Astrocyte of the hippocampus (primary cell): ENCODE data around the gene LLGL2.

Source experiments
- DNase-seq: peaks from one replicate; pipeline ENCODE4 v3.0.0; 2011; ENCODE audit warnings: low read depth, low spot score

The LLGL2 gene

DNA sequence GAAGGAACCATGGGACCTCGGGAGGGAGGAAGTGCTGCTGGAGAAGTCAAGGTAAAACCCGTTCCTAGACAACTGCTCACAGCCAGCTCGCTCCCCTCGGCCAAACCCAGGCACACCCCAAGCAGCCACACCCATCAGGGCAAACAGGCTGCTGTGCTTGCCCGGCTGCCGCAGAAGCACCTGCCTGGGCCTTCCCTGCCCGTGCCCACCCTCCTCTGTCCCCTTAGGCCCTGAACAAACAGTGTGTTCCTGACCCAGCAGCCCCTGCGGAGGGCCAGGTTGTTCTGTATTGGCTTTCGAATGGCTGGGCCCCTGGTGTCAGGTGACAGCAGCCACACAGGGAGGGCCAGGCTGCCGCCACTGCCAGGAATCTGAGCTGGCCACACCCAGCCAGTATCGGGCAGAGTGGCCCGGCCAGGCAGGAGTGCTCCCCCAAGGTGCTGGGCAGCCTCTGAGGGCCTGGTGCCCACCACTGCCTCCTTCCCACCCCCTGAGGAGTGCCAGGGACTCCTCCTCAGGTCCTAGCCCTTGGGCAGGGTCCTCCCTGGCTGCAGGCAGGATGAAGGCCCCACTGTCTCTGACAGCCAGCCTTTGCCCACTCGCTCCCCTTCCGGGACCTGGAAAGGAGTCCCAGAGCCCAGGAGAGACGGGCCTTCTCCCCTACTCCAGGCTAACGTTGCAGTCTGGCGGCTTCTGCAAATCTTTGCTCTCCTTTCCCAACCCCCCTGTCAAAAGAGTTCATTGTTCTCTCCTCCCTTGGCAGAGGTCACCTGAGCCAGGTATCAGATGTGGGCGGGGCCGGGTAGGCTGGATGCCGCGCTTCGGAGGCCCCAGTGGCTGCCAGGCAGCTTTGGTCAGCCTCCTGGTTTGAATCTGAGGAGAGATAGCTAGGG lies 24.0 kb downstream of the LLGL2 start:
- peak; percentile 41 for DNase-seq

DNA sequence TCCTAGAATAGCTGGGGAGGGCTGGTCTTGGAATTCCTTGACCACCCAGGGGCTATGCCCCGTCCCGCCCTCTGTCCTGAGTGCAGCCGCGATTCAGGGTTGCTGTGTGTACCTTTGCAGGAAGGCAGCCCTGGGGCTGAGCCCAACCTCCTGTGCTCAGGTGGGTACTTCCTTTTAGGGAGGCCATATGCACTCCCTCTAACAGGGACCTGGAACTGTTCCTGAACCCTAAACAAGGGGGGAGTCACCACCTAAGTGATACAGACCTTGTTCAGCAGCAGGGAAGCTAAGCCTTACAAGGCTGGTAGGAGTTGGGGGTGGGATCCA lies 24.6 kb downstream of the LLGL2 start:
- DNase-seq, result no peak

DNA sequence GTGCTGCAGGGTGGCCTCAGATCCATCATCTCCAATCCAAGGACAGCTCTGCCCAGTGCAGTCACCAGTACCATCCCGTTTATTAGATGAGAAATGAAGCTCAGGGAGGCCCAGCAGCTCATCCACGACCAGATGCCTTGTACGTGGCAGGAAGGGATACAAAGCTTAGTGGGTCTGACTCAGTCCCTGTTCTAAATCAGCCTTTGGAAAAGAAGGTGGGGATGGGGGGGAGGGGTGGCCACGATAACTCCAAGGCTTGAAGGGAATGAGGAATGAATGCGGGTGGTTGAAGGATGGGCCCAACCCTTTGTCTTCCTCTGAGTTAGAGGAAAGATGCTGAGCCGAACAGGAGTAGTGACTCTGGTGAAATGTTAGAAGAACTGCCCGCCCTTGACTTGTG lies 25.8 kb downstream of the LLGL2 start:
- no peak for DNase-seq

DNA sequence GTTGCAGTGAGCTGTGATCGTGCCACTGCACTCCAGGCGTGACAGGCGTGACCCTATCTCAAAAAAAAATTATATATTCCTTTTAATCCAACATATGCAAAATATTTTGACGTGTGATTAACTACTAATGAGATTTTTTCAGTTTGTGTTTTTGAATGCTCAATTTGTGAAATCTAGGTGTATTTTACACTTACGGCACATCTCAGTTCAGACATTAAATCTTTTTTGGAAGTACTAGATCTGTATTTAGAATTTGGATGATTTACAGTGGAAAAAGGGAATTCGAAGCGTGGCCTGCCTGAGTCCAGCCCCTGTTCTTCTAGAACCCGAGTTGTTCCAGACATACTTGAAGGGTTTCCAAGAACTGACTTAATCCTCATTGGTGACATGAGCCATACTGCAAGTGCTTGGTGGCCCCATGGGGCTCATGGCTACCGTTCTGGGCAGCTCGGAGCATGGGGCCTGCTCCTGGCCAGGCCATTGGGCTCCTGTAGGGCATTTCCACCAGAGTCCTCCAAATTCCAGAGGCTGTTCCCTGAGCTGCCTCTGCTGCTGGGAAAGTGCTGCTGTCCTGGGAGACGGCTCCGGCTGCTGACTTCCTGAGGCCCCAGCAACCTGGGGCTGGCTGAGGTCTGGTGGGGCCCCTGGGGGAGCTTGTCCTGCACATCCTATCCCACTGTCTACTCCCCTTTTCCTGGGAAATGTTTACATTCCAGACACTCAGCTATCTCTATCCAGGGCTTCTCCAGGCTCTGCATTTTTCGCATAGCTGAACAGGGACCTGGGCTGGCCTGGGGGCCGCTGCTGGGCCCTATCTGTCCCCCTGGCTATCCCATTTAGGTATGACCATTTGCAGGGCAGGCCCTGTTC lies 27.2 kb downstream of the LLGL2 start:
- DNase-seq, result no peak

DNA sequence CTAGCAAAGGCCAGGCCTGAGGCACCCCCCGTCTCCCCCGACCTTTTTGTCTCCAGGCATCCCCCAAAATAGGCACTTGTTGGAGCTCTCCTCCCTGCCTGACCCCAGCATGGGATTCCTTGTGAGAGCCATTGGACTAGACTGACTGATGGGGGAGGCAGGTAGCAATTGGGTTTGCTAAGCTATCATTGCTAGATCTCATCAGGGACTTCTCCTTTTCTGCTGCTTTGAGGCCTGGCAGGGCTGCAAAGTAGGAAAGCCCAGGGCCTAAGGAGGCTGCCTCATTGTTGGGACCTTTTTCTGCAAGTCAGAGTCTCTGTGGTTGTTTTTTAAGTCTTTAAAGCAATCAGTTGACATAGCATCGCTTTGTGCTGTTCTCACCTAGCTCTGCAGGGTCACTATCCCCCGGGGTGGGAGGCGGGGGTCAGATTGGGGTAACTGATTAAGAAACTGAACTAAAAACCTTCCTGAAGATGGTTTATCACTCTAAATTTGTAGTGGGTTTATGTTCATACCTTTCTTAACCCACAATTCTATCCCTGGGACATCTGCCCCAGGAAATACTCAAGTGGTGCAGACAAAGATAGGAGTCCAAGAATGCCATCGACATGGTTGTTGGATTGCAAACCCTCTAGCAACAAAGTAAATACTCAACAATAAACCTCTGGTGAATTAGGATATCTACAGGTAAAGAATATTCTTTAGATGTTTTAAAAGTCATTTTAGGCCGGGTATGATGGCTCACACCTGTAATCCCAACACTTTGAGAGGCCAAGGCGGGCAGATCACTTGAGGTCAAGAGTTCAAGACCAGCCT lies 28.0 kb downstream of the LLGL2 start:
- no peak for DNase-seq

DNA sequence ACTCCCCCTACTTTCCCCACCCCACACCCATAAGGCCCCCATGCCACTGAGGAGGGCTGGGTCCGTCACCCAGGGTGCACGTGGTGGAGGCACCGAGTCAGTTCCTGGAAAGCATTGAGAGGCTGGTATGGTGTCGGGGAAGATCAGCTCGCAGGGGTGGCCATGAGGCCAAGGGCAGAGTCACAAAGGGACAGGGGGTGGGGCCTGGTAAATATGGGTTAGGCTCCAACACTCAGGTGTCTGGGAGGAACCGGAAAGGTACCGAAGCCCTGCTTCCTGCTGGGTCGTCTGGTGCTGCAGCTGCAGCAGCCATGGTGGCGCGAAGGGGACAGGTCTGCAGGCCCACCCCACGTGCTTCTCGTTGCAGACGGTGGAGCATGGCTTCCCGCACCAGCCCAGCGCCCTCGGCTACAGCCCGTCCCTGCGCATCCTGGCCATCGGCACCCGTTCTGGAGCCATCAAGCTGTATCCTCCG lies 30.2 kb downstream of the LLGL2 start:
- DNase-seq, result no peak

DNA sequence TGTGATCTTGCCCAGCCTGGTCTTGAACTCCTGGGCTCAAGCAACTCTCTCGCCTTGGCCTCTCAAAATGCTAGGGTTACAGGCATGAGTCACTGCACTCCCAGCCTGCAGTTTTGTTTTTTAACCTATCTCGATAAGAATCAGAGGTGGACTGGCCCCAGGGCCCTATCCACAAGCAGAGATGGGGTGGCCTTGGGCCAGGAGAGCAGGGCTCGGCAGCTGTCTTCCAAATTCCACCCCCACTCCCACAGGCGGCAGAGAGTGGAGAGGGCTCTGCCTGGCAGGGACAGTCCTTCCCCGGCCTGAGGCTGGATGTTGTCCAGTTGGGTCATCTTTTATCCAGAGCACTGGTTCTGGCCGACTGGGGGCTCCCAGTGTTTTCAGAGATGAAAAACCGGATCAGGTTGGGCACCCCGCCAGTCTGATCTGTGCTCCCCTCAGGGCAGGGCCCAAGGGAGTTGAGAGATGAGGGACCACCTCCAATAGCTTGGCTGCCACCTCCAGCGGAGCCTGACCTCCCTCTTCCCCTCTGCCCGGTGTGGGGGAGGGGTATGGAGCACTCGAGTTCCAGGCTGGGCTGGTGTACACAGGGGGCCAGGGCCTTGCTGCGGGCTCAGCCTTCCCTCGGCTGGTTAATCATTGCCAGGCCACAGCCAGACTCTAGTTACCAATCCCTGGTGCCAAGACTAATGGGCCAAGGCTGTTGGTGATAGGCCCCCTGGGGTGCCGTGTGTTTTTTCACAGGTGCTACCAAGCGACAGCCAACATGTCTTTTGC lies 31.8 kb downstream of the LLGL2 start:
- DNase-seq, result peak; percentile 38

DNA sequence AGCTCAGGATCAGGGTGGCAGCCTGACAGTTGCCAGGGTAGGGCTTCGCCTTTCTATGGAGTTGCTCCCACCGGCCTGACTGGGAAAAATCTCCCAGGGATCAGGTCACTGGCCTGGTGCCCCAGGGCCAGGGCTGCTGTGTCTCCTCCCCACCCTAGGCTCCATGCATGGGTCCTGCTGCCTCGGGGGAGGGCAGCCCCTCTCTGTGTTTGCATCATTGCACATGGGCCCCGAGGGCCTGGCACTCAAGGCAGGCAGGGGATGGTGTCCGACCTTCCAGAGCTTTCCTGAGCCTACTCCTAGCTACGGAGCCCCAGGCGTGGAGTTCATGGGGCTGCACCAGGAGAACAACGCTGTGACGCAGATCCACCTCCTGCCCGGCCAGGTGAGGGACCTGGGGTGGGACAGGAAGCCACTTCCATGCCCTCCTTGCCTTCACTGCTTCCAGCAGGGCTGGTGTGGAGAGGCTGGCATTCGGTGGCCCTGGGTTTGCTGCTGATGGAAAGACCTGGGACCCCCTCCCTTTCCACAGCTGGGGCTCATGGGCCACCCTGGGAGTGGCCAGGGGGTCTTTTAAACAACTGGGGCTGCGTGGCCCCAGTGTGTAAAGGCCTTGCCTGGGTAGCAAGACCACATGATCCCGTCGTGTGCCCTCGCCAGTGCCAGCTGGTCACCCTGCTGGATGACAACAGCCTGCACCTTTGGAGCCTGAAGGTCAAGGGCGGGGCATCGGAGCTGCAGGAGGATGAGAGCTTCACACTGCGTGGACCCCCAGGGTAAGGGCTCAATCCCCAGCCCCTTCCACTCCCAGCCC lies 32.6 kb downstream of the LLGL2 start:
- DNase-seq, result no peak

DNA sequence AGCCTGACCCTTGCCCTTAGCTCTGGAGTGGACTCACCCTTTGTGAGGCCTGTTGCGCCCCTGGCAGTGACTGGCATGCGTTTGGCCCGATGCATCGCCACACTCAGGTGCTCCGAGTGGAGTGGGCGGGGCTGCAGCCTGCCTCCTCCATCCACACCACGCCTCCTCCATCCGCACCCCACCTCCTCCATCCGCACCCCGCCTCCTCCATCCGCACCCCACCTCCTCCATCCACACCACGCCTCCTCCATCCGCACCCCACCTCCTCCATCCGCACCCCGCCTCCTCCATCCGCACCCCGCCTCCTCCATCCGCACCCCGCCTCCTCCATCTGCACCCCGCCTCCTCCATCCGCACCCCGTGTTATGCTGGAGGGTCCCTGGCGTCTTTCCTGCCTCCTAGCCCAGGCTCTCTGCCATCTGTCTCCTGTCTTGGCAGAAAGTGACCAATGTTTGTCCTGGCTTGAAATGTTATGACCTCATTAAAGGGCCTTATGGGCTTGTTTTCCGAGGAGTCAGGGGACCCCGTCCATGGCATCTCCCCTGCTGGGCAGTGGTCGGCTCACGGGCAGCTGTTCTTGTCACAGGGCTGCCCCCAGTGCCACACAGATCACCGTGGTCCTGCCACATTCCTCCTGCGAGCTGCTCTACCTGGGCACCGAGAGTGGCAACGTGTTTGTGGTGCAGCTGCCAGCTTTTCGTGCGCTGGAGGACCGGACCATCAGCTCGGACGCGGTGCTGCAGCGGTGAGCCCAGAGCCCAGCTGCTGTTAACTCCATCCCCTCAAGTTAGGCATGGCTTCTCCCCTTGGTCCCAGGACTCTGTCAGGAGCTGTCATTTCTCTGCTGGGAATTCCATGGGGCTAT lies 33.4 kb downstream of the LLGL2 start:
- peak; percentile 18 for DNase-seq

DNA sequence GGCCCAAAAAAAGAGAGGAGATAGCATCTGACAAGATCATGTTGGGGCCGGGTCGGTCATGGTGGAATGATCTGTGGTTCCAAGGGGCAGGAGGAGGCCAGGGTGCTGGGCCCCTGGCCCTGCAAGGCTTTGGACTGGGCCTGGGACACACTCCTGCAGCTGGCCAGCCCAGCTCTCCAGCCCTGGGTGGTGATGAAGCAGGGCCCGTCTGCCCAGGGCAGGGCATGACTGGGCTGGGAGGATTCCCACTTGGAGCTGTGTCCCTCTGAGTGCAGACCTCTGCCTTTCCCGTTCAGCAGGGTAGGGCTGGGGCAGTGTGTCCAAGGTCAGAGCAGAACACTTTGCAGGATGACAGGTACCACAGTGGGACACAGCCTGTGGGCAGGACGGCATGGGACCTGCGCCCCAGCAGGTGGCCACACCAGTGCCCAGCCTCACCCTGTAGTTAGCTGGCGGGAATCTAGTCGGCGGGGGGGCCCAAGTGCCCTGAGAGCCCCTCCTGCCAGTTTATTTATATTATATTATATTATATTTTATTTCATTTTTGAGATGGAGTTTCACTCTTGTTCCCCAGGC lies 34.5 kb downstream of the LLGL2 start:
- DNase-seq, result no peak

DNA sequence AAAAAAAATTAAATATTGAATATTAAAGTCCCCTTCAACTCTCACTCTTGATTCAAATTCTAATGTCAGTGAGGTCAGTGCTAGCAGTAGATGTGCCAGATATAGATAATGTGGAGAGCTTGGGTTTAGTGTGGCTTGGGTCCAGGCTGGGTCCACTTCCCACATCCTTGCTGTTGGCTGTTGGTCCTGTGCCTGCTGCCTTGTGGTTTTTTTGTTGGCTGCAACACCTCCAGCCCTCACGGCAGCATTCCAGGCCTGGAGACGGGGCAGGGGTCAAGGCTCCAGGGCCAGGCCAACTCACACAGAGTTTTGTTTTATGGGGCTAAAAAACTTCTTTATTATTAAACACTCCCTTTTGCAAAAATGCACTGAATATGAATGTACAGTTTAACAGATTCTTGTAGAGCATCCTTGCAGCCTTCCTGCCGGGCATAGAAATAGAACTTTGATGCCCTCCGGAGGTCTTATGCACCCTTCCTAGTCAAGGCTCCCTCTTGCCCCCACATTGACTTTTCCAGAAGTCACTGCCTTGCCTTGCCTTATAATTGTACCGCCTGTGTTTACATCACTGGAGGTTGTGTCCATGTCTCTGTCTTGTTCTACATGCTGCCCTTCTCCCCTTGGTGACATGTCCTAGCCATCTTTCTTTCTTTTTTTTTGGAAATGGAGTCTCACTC lies 36.6 kb downstream of the LLGL2 start:
- DNase-seq, result peak; percentile 77

DNA sequence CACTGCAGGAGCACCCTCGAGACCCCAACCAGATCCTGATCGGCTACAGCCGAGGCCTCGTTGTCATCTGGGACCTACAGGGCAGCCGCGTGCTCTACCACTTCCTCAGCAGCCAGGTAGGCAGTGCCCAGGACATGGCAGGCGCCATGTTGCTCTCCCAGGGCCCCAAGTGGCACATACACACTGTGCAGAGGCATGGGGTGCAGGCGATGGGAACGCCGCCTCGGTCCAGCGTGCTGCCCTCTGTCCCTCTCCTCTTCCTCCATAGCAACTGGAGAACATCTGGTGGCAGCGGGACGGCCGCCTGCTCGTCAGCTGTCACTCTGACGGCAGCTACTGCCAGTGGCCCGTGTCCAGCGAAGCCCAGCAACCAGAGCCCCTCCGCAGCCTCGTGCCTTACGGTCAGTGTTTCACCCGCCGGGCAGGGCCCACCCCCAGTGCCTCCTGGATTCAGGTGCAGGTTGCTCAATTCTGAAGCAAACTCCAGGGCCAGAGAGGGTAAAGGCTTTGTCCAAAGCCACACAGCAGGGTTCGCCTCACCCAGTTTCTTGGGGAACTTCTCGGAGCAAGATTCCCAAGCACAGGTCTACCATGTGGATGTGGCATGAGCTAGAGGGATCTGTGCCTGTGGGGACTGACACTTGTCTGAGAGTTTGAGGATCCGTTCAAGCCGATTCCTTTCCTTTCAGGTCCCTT lies 37.7 kb downstream of the LLGL2 start:
- DNase-seq, result no peak

DNA sequence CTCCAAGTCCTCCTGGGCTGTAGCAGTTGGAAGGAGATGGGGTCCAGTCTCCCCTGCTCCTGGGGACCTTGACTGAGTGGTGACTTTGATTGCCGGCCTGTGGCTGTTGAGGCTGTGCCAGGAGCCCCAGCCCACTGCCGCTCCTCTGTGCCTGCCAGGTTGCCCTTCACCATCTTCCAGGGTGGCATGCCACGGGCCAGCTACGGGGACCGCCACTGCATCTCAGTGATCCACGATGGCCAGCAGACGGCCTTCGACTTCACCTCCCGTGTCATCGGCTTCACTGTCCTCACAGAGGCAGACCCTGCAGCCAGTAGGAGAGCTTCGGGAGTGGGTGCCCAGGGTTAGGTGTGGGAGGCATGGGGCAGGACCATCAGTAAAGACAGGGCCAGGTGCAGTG lies 38.7 kb downstream of the LLGL2 start:
- no peak for DNase-seq

DNA sequence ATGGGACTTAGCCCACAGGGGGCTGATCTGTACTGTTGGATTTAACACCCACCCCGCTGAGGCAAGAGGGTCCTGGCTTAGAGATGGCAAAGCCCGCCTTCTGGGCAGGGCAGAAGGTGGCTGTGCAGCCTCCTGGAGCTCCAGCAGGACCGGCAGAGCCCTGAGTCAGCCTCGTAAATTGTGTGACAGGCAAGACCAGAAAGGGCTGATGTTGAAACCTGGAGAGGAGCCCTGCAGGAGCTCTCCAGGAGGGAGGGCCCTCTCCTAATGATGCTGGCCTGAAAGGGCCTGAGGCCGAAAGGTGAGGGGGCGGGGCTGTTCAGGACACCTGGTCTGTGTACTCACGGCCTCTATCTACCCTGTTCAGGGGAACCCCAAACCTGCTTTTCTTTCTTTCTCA lies 39.6 kb downstream of the LLGL2 start:
- peak; percentile 50 for DNase-seq

DNA sequence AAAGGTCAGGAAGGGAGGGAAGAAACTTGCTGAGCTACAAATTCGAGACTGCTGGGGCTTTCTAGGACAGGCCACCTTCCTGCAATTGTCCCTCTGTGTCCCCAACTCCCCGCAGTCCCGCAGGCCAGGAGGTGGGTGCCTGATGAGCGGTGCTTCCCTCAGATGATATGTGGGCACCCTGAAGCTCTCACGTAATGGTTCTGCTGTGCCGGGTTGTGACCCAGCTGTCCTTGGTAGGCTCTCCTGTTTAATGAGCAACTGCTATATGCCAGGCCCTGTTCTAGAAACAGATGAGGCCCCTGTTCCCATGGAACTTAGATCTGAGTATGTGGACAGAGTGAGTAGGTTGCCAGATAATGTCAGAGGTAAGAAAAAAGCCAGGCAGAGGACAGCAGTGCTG lies 40.1 kb downstream of the LLGL2 start:
- no peak for DNase-seq

DNA sequence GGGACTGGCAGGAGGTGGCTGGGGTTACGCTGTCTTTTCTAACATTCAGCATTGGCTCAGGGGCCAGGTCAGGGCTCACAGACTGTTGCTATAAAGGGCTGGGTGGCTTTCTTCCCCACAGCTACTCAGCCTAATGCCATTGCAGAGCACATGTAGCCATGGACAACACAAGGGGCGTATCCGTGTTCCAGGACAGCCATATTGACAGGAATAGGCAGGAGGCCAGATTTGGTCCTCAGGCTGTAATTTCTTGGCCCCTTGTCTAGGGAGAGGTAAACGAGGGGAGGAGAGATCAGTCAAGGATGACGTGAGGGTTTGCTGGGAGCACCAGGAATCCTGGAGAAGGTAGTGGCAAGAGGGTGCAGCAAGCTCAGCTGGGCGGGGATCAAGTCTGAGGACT lies 40.9 kb downstream of the LLGL2 start:
- no peak for DNase-seq

DNA sequence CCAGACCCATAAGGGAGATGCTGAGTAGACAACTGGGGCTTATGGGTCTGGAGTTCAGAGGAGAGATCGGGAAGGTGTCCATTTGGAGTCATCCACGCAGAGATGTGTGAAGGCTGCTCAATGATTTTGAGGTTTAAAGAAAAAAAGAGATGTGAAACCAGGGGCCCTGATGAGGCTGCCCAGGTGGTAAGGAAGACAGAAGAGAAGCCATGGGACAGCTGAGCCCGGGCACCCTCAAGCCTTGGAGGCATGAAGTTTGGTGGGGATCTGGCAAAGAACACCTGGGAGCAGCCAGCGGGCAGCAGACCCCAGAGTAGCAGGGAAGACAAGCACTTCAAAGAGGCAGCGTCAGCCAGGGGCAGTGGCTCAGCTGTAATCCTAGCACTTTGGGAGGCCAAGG lies 41.3 kb downstream of the LLGL2 start:
- no peak for DNase-seq
